KMS-11 (cell line): Measurements from ENCODE around the gene FAXDC2.

ENCODE experiments used
- H2AFZ ChIP-seq: fragments of 200-600 bp; sonication (generic); 2 replicates; pipeline ENCODE4 v1.6.1; 2016; ENCODE audit warnings: antibody characterized with exemption, mixed run types, low read depth
- H3K27ac ChIP-seq: fragments of 200-600 bp; sonication (generic); 2 replicates; pipeline ENCODE4 v1.6.1; 2016; ENCODE audit warnings: mild to moderate bottlenecking, mixed run types
- H3K27me3 ChIP-seq: fragments of 200-600 bp; sonication (generic); 2 replicates; pipeline ENCODE4 v1.6.1; 2017; ENCODE audit warnings: mild to moderate bottlenecking, low read depth, mixed run types, moderate library complexity; ENCODE audit not compliant: insufficient read depth
- H3K36me3 ChIP-seq: fragments of 200-600 bp; sonication (generic); 2 replicates; pipeline ENCODE4 v1.6.1; 2017; ENCODE audit warnings: mild to moderate bottlenecking, mixed run types; ENCODE audit not compliant: insufficient read depth
- H3K4me1 ChIP-seq: fragments of 200-600 bp; sonication (generic); 2 replicates; pipeline ENCODE4 v1.6.1; 2016; ENCODE audit warnings: mild to moderate bottlenecking, low read depth, mixed run types; ENCODE audit not compliant: poor library complexity, severe bottlenecking
- H3K4me2 ChIP-seq: fragments of 200-600 bp; sonication (generic); 2 replicates; pipeline ENCODE4 v1.7.0; 2016; ENCODE audit warnings: mild to moderate bottlenecking, mixed run types
- H3K4me3 ChIP-seq: fragments of 200-600 bp; sonication (generic); IDR thresholded peaks from 2 replicates; pipeline ENCODE4 v1.6.1; 2017; ENCODE audit warnings: low read depth, low read length, mixed read lengths; ENCODE audit not compliant: insufficient read depth
- H3K79me2 ChIP-seq: fragments of 200-600 bp; sonication (generic); 2 replicates; pipeline ENCODE4 v1.6.1; 2016; ENCODE audit warnings: low read depth, mixed run types; ENCODE audit not compliant: insufficient read depth
- H3K9ac ChIP-seq: fragments of 200-600 bp; sonication (generic); 2 replicates; pipeline ENCODE4 v1.6.1; 2016; ENCODE audit warnings: mild to moderate bottlenecking, mixed run types
- H4K20me1 ChIP-seq: fragments of 200-600 bp; sonication (generic); 2 replicates; pipeline ENCODE4 v1.6.1; 2016; ENCODE audit warnings: mild to moderate bottlenecking, mixed run types; ENCODE audit not compliant: insufficient read depth
- CTCF ChIP-seq: fragments of 200-600 bp; sonication (generic); conservative IDR thresholded peaks from 2 replicates; pipeline ENCODE4 v1.6.1; 2017; ENCODE audit warnings: low read depth, mild to moderate bottlenecking, antibody characterized with exemption, low read length, moderate library complexity, mixed read lengths

The FAXDC2 gene

GRCh38 chr5:154815684-154816247 is 34.6 kb downstream of the FAXDC2 start:
- H3K4me3 ChIP-seq = no peak overlapping the region
- H2AFZ ChIP-seq = no peak overlapping the region
- no peak for TF ChIP-seq CTCF
- no peak overlapping the region for H3K9ac ChIP-seq
- no peaks in the 10 kb centered on the region for H3K36me3 ChIP-seq
- H4K20me1 ChIP-seq = no peaks in the 10 kb centered on the region
- H3K4me2 ChIP-seq = no peak overlapping the region
- H3K27me3 ChIP-seq = no peaks in the 10 kb centered on the region
- H3K27ac ChIP-seq = no peak overlapping the region
- H3K4me1 ChIP-seq = no peaks in the 10 kb centered on the region
- H3K79me2 ChIP-seq = no peaks in the 10 kb centered on the region

GRCh38 chr5:154815025-154815424 is 35.4 kb downstream of the FAXDC2 start:
- no peaks in the 10 kb centered on the region for H4K20me1 ChIP-seq
- H3K4me1 ChIP-seq = no peaks in the 10 kb centered on the region
- H3K4me3 ChIP-seq = no peak overlapping the region
- H3K27me3 ChIP-seq = no peaks in the 10 kb centered on the region
- no peak for TF ChIP-seq CTCF
- no peak overlapping the region for H3K27ac ChIP-seq
- no peak overlapping the region for H2AFZ ChIP-seq
- no peaks in the 10 kb centered on the region for H3K36me3 ChIP-seq
- no peak overlapping the region for H3K4me2 ChIP-seq
- H3K79me2 ChIP-seq = no peaks in the 10 kb centered on the region
- H3K9ac ChIP-seq = no peak overlapping the region

GRCh38 chr5:154813736-154814135 is 36.7 kb downstream of the FAXDC2 start:
- H3K79me2 ChIP-seq = no peaks in the 10 kb centered on the region
- no peaks in the 10 kb centered on the region for H4K20me1 ChIP-seq
- H3K36me3 ChIP-seq = no peaks in the 10 kb centered on the region
- no peak overlapping the region for H3K4me3 ChIP-seq
- H3K27me3 ChIP-seq = no peaks in the 10 kb centered on the region
- H3K4me1 ChIP-seq = no peaks in the 10 kb centered on the region
- no peak overlapping the region for H3K4me2 ChIP-seq
- no peak overlapping the region for H3K27ac ChIP-seq
- no peak for TF ChIP-seq CTCF
- H2AFZ ChIP-seq = no peak overlapping the region
- no peak overlapping the region for H3K9ac ChIP-seq

GRCh38 chr5:154813158-154813557 is 37.2 kb downstream of the FAXDC2 start:
- Histone ChIP-seq H3K27me3 (no peaks in the 10 kb centered on the region), H3K36me3 (no peaks in the 10 kb centered on the region), H3K4me3 (no peak overlapping the region), H3K4me2 (no peak overlapping the region), H3K79me2 (no peaks in the 10 kb centered on the region), H3K9ac (no peak overlapping the region), H3K27ac (no peak overlapping the region), H2AFZ (no peak overlapping the region), H4K20me1 (no peaks in the 10 kb centered on the region), H3K4me1 (no peaks in the 10 kb centered on the region)
- no peak for TF ChIP-seq CTCF
